H1 (cell line): Measurements from ENCODE around the gene CAB39L. TPM values are rescaled to one million over a fixed set of nuclear protein-coding genes. Genes with fewer than 3 reads are reported as not detected.

ENCODE experiments used
- CTCF ChIA-PET: fragments of 300-600 bp; sonication (Branson Sonifier 250); formaldehyde crosslinking; loops from one replicate; lab custom pipeline; 2021; ENCODE audit not compliant: partially characterized antibody; lab: Charles Lee
- POLR2A ChIA-PET: fragments of 300-600 bp; sonication (Branson Sonifier 250); formaldehyde crosslinking; loops from one replicate; lab custom pipeline; 2021; ENCODE audit warnings: inconsistent platforms; ENCODE audit not compliant: partially characterized antibody; lab: Charles Lee
- DNase-seq, 2 experiments: peaks; one replicate each; pipeline versions ENCODE4 v3.0.0 to v3.0.0-alpha.2; 2010 to 2022; ENCODE audit warnings: low spot score in 2 of 2, low read depth in 1 of 2, mixed read lengths in 1 of 2
- FAIRE-seq: peaks from 2 replicates; lab custom pipeline; 2011; peaks lifted over from hg19 to GRCh38; lab: Jason Lieb, UNC
- H2AFZ ChIP-seq: 2 replicates; pipeline ENCODE4 v1.8.1; 2012; ENCODE audit warnings: low read length, inconsistent platforms
- H2AK5ac ChIP-seq: 2 replicates; pipeline ENCODE4 v1.6.1; 2013; ENCODE audit warnings: low read depth, low read length
- H2BK120ac ChIP-seq: replicated peaks from 2 replicates; pipeline ENCODE3; 2013; ENCODE audit warnings: low read depth, low read length, inconsistent platforms
- H2BK12ac ChIP-seq: 2 replicates; pipeline ENCODE4 v1.6.1; 2013; ENCODE audit warnings: low read depth, low read length
- H2BK15ac ChIP-seq: 2 replicates; pipeline ENCODE4 v1.6.1; 2013; ENCODE audit warnings: low read length
- H2BK20ac ChIP-seq: 2 replicates; pipeline ENCODE4 v1.6.1; 2013; ENCODE audit warnings: low read length
- H2BK5ac ChIP-seq: 2 replicates; pipeline ENCODE4 v1.6.1; 2013; ENCODE audit warnings: low read depth, low read length
- H3K14ac ChIP-seq: 2 replicates; pipeline ENCODE4 v1.6.1; 2013; ENCODE audit warnings: inconsistent platforms; ENCODE audit not compliant: insufficient read length
- H3K18ac ChIP-seq: 2 replicates; pipeline ENCODE4 v1.6.1; 2013; ENCODE audit warnings: low read length; ENCODE audit errors: extremely low read depth
- H3K23ac ChIP-seq: 2 replicates; pipeline ENCODE4 v1.6.1; 2013; ENCODE audit warnings: inconsistent platforms; ENCODE audit not compliant: insufficient read length
- H3K23me2 ChIP-seq: 2 replicates; pipeline ENCODE4 v1.6.1; 2013; ENCODE audit warnings: low read depth, low read length
- H3K27ac ChIP-seq: 2 replicates; pipeline ENCODE4 v1.6.1; 2011; ENCODE audit warnings: low read depth, low read length, inconsistent platforms
- H3K27me3 ChIP-seq, 4 experiments: replicated peaks in 1 of 4; 1 replicate in 1 of 4; 2 replicates in 3 of 4; pipeline versions ENCODE4 v1.6.1 to v1.8.1; 2011 to 2013; ENCODE audit warnings: low read length in 3 of 4, mild to moderate bottlenecking in 3 of 4, inconsistent platforms in 2 of 4, mixed read lengths in 2 of 4, moderate library complexity in 1 of 4; ENCODE audit not compliant: control insufficient read depth in 3 of 4, insufficient read depth in 3 of 4; ENCODE audit errors: extremely low read depth in 1 of 4
- H3K36me3 ChIP-seq, 4 experiments: 2 replicates each; pipeline versions ENCODE4 v1.6.1 to v1.8.1; 2011 to 2013; ENCODE audit warnings: mild to moderate bottlenecking in 4 of 4, low read length in 3 of 4, moderate library complexity in 2 of 4, control low read depth in 1 of 4, inconsistent platforms in 1 of 4; ENCODE audit not compliant: insufficient read depth in 4 of 4, control insufficient read depth in 2 of 4
- H3K4ac ChIP-seq: replicated peaks from 2 replicates; pipeline ENCODE3; 2013; ENCODE audit warnings: low read length, low read depth, mixed read lengths, inconsistent platforms; ENCODE audit not compliant: insufficient read length
- H3K4me1 ChIP-seq, 4 experiments: replicated peaks in 1 of 4; 1 replicate in 1 of 4; 2 replicates in 3 of 4; pipeline versions ENCODE4 v1.6.1 to v1.8.1; 2011 to 2013; ENCODE audit warnings: low read length in 3 of 4, inconsistent platforms in 2 of 4, mixed read lengths in 1 of 4; ENCODE audit not compliant: insufficient read depth in 4 of 4, control insufficient read depth in 3 of 4
- H3K4me2 ChIP-seq, 2 experiments: 2 replicates each; pipeline versions ENCODE4 v1.6.1 to v1.8.1; 2011 to 2013; ENCODE audit warnings: low read depth in 2 of 2, low read length in 2 of 2, control low read depth in 1 of 2, inconsistent platforms in 1 of 2, mild to moderate bottlenecking in 1 of 2; ENCODE audit not compliant: insufficient read depth in 1 of 2
- H3K4me3 ChIP-seq, 4 experiments: fragments of 200-600, 300-600 bp in 1 of 4; sonication (generic), shearing (Covaris generic), sonication (Bioruptor Twin) in 1 of 4; 2 replicates each; pipeline versions ENCODE4 v1.5.1 to v1.8.1; 2011 to 2016; ENCODE audit warnings: low read length in 4 of 4, low read depth in 3 of 4, control low read depth in 2 of 4, inconsistent platforms in 2 of 4, mild to moderate bottlenecking in 2 of 4, mixed read lengths in 1 of 4, moderate library complexity in 1 of 4; ENCODE audit not compliant: insufficient read depth in 2 of 4; ENCODE audit errors: extremely low read depth in 1 of 4
- H3K56ac ChIP-seq: replicated peaks from 2 replicates; pipeline ENCODE3; 2013; ENCODE audit warnings: low read depth, mild to moderate bottlenecking, mixed read lengths, low read length, inconsistent platforms; ENCODE audit not compliant: insufficient read length
- H3K79me1 ChIP-seq: 2 replicates; pipeline ENCODE4 v1.6.1; 2013; ENCODE audit warnings: low read depth, low read length, control low read depth
- H3K79me2 ChIP-seq, 2 experiments: 2 replicates each; pipeline versions ENCODE4 v1.6.1 to v1.8.1; 2012 to 2013; ENCODE audit warnings: low read length in 2 of 2, mild to moderate bottlenecking in 2 of 2, inconsistent platforms in 1 of 2; ENCODE audit not compliant: insufficient read depth in 2 of 2, control insufficient read depth in 1 of 2
- H3K9ac ChIP-seq, 4 experiments: replicated peaks in 1 of 4; 1 replicate in 1 of 4; 2 replicates in 3 of 4; pipeline versions ENCODE4 v1.6.1 to v1.8.1; 2011 to 2013; ENCODE audit warnings: low read depth in 3 of 4, low read length in 3 of 4, control low read depth in 2 of 4, mild to moderate bottlenecking in 2 of 4, moderate library complexity in 2 of 4, inconsistent platforms in 1 of 4; ENCODE audit errors: extremely low read depth in 1 of 4
- H3K9me3 ChIP-seq, 2 experiments: 2 replicates each; pipeline versions ENCODE4 v1.6.1 to v1.8.1; 2012 to 2013; ENCODE audit warnings: mild to moderate bottlenecking in 2 of 2, moderate library complexity in 2 of 2, control low read depth in 1 of 2, inconsistent platforms in 1 of 2, low read depth in 1 of 2, low read length in 1 of 2, mixed read lengths in 1 of 2; ENCODE audit not compliant: insufficient read depth in 2 of 2
- H4K20me1 ChIP-seq, 2 experiments: replicated peaks in 1 of 2; 2 replicates each; pipeline versions ENCODE3 to v1.8.1; 2011 to 2013; ENCODE audit warnings: inconsistent platforms in 2 of 2, low read length in 2 of 2, mild to moderate bottlenecking in 1 of 2; ENCODE audit not compliant: insufficient read depth in 2 of 2, control insufficient read depth in 1 of 2
- H4K5ac ChIP-seq: 2 replicates; pipeline ENCODE4 v1.6.1; 2013; ENCODE audit warnings: low read length, low read depth, mixed read lengths, inconsistent platforms; ENCODE audit not compliant: insufficient read length
- H4K8ac ChIP-seq: 2 replicates; pipeline ENCODE4 v1.8.0; 2013; ENCODE audit warnings: mild to moderate bottlenecking, moderate library complexity, low read length, inconsistent platforms; ENCODE audit not compliant: insufficient read depth; ENCODE audit errors: extremely low read depth
- H4K91ac ChIP-seq: replicated peaks from 2 replicates; pipeline ENCODE3; 2013; ENCODE audit warnings: low read length, mixed read lengths, inconsistent platforms; ENCODE audit not compliant: insufficient read length
- PHF8 ChIP-seq: fragments of 200-600 bp; sonication (generic); conservative IDR thresholded peaks from 2 replicates; pipeline ENCODE4 v1.7.1; 2012; ENCODE audit warnings: low read depth, mild to moderate bottlenecking, inconsistent platforms, low read length, moderate library complexity
- POU5F1 ChIP-seq: IDR thresholded peaks from 2 replicates; pipeline ENCODE4 v1.6.1; 2011; ENCODE audit warnings: low read depth, mild to moderate bottlenecking, low read length, moderate library complexity
- SIRT6 ChIP-seq: IDR thresholded peaks from one replicate; pipeline ENCODE4 v1.7.1; 2012; ENCODE audit warnings: low read length, inconsistent platforms
- SP4 ChIP-seq: IDR thresholded peaks from 2 replicates; pipeline ENCODE4 v1.6.1; 2012; ENCODE audit warnings: low read length, inconsistent platforms
- YY1 ChIP-seq: IDR thresholded peaks from 2 replicates; pipeline ENCODE4 v1.6.1; 2011; ENCODE audit warnings: low read depth, mild to moderate bottlenecking, low read length
- WGBS, 2 experiments: shearing (Covaris generic) in 1 of 2; methylation state at CpG; one replicate each; pipeline versions ENCODE4 v1.1.6 to v1.1.7; 2013 to 2015; ENCODE audit warnings: low lambda C conversion rate in 2 of 2, mixed read lengths in 2 of 2, inconsistent platforms in 1 of 2, low coverage in 1 of 2, missing lambda C conversion rate in 1 of 2; ENCODE audit not compliant: insufficient replicate concordance in 2 of 2, insufficient coverage in 1 of 2, insufficient read length in 1 of 2; ENCODE audit errors: extremely low coverage in 1 of 2, missing lambda C conversion rate in 1 of 2; 5-methylcytosine and 5-hydroxymethylcytosine counted together
- polyA plus RNA-seq, 7 experiments: library from polyadenylated mRNA; depleted of rRNA in 3 of 7; stranded (reverse) in 5 of 7; unstranded in 2 of 7; fragments of >200 nt in 5 of 7; fragments of 200-250 nt in 2 of 7; gene quantifications; 1 replicate in 5 of 7; 2 replicates in 1 of 7; 4 replicates in 1 of 7; pipeline versions ENCODE4 v1.2.1 to v1.2.3, GENCODE V29; 2011 to 2013; ENCODE audit warnings: missing spikeins in 2 of 7, mixed read lengths in 2 of 7
- total RNA-seq: library from RNA; stranded (reverse); fragmentation: NEBNext Ultra II Directional; extraction: Animal tissue kit (Norgen Biotek cat#: 25700); gene quantifications from 2 replicates; pipeline ENCODE4 v1.2.1, GENCODE V29; 2021

The CAB39L gene
- total and polyA plus RNA-seq, 2 of the 8 experiments (the other 6 are each of a cell fraction or from before 2014, with no cell fraction given): 2.5 to 4.8 TPM

GRCh38 chr13:49464085-49464484 is 20.2 kb upstream of the CAB39L start:
- Histone ChIP-seq H2AK5ac (no peak overlapping the region), H3K56ac (no peak overlapping the region), H3K4me3 (no peak overlapping the region), H3K14ac (no peak overlapping the region), H2BK5ac (no peak overlapping the region), H4K20me1 (no peaks in the 10 kb centered on the region), H3K4me2 (no peak overlapping the region), H3K23me2 (no peaks in the 10 kb centered on the region), H3K27me3 (no peaks in the 10 kb centered on the region), H3K18ac (no peak overlapping the region), H2BK15ac (no peak overlapping the region), H3K27ac (no peak overlapping the region), H2BK20ac (no peak overlapping the region), H4K5ac (no peak overlapping the region), H3K23ac (no peak overlapping the region), H3K36me3 (peaks cover 0 to 30% (median 11%) of the 10 kb centered on the region in 4 experiments; a peak in 4 of 8 replicates), H2BK12ac (no peak overlapping the region), H3K4ac (no peak overlapping the region), H3K9me3 (peaks cover 19 to 20% of the 10 kb centered on the region in 2 experiments), H2AFZ (no peak overlapping the region), H3K9ac (no peak overlapping the region), H4K91ac (no peak overlapping the region), H3K79me1 (no peaks in the 10 kb centered on the region), H2BK120ac (no peak overlapping the region), H3K4me1 (no peaks in the 10 kb centered on the region), H3K79me2 (no peaks in the 10 kb centered on the region), H4K8ac (no peak overlapping the region)
- CTCF ChIA-PET: no interaction called here
- TF ChIP-seq PHF8 (no peak), SIRT6 (no peak), SP4 (no peak), YY1 (no peak), POU5F1 (no peak)
- POLR2A ChIA-PET: no interaction called here
- 83% methylated on average over 1 of the region's 1 CpG; no CpG with 5 or more reads in 1 of the 2 experiments for WGBS, 2 experiments
- DNase-seq (no peak), FAIRE-seq (no peak)
